ENCODE results near the gene SVEP1. TPM values are rescaled to one million over a fixed set of nuclear protein-coding genes. Genes with fewer than 3 reads are reported as not detected.
A peak's percentile ranks its signal among the peaks of the same experiment; 100 is the strongest.

SVEP1 gene
- total and polyA plus RNA-seq, 4 donors = 3.3 to 38.9 (median 19.6) TPM

DNA sequence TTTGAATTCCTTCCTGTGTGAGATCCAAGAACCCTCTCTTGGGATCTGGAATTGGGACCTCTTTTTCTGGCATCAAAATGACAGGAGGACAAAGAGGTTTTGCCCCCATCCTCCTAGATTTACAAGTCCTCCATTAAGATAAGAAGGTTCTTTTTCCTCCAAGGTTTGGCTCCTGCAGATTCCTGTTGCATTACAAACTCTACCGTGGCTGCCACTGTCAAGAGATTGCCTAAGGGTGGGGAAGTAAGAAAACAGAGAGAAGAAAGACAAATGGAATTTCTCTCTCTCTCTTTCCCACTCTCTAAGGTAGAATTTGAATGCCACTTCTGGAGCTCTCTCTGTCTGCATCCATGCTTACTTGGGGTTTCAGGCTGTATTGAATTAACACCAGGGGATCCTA, 12.0 kb upstream of the SVEP1 start:
- 19 to 35% methylated on average over 1 of the region's 1 CpG for WGBS, 2 donors
- Histone ChIP-seq H3K27ac (ENCODE audit: low read depth in 1 of 2, low read length in 1 of 2) (no peak overlapping the region), H3K9ac (ENCODE audit: insufficient read depth in 1 of 2, low read length in 2 of 2) (no peak overlapping the region), H3K36me3 (ENCODE audit: control insufficient read depth in 4 of 4, insufficient read depth in 4 of 4, low read length in 4 of 4) (no peaks in the 10 kb centered on the region), H3K4me1 (ENCODE audit: control insufficient read depth in 5 of 5, insufficient read depth in 5 of 5, low read length in 5 of 5) (no peaks in the 10 kb centered on the region), H3K27me3 (ENCODE audit: control insufficient read depth in 3 of 3, insufficient read depth in 3 of 3, low read length in 2 of 3) (no peaks in the 10 kb centered on the region), H3K9me3 (ENCODE audit: control insufficient read depth in 4 of 4, insufficient read depth in 3 of 4, low read length in 3 of 4) (no peaks in the 10 kb centered on the region), H3K4me3 (no peak overlapping the region)
- DNase-seq (no peak), ATAC-seq (ENCODE audit: insufficient read depth, low FRiP score) (no peak)
- TF ChIP-seq, protein P1, sequence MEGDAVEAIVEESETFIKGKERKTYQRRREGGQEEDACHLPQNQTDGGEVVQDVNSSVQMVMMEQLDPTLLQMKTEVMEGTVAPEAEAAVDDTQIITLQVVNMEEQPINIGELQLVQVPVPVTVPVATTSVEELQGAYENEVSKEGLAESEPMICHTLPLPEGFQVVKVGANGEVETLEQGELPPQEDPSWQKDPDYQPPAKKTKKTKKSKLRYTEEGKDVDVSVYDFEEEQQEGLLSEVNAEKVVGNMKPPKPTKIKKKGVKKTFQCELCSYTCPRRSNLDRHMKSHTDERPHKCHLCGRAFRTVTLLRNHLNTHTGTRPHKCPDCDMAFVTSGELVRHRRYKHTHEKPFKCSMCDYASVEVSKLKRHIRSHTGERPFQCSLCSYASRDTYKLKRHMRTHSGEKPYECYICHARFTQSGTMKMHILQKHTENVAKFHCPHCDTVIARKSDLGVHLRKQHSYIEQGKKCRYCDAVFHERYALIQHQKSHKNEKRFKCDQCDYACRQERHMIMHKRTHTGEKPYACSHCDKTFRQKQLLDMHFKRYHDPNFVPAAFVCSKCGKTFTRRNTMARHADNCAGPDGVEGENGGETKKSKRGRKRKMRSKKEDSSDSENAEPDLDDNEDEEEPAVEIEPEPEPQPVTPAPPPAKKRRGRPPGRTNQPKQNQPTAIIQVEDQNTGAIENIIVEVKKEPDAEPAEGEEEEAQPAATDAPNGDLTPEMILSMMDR (IDR thresholded peaks at IDR 0.05; ENCODE audit: control extremely low read depth, extremely low read depth) = no peak

DNA sequence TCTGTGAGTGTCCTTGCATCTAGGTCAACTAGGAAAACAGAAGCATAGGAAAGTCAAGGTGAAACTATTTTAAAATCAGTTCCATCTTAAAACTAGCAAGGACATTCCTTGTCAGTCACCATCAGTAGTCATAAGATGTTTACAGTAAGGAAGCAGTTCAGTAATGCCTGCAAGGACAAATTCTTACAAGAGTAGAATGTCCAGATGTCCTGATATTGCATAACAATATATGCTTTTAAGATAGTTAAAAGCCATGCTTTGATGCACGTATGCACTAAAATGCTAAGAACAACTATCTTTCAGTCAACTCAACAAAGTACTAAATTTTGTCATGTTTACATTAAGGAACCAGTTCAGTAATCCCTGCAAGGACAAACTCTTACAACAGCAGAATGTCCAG, 11.3 kb upstream of the SVEP1 start:
- H3K4me3 ChIP-seq = no peak overlapping the region
- H3K36me3 ChIP-seq (ENCODE audit: control insufficient read depth in 4 of 4, insufficient read depth in 4 of 4, low read length in 4 of 4) = no peaks in the 10 kb centered on the region
- no peak overlapping the region for H3K9ac ChIP-seq (ENCODE audit: insufficient read depth in 1 of 2, low read length in 2 of 2)
- no peaks in the 10 kb centered on the region for H3K27me3 ChIP-seq (ENCODE audit: control insufficient read depth in 3 of 3, insufficient read depth in 3 of 3, low read length in 2 of 3)
- H3K27ac ChIP-seq (ENCODE audit: low read depth in 1 of 2, low read length in 1 of 2) = no peak overlapping the region
- TF ChIP-seq, protein P1 (IDR thresholded peaks at IDR 0.05; ENCODE audit: control extremely low read depth, extremely low read depth) = no peak
- DNase-seq (no peak), ATAC-seq (ENCODE audit: insufficient read depth, low FRiP score) (no peak)
- H3K4me1 ChIP-seq (ENCODE audit: control insufficient read depth in 5 of 5, insufficient read depth in 5 of 5, low read length in 5 of 5) = no peaks in the 10 kb centered on the region
- no peaks in the 10 kb centered on the region for H3K9me3 ChIP-seq (ENCODE audit: control insufficient read depth in 4 of 4, insufficient read depth in 3 of 4, low read length in 3 of 4)
- WGBS, 2 donors = 88% methylated on average over 1 of the region's 1 CpG

DNA sequence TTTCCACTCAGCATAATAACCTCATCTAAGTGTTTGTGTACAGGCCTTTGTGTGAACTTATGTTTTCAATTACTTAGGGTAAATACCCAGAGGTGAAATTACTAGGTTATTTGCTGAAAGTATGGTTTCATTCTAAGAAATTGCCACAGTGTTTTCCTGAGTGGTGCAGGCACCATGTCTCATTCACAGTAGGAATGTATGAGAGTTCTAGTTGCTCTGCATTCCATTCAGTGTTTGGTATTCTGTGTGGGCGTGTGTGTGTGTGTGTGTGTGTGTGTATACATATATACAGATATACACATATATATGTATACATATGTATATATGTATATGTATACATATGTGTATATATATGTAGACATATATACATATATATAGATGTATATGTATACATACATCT, 8.8 kb upstream of the SVEP1 start:
- Histone ChIP-seq H3K9ac (ENCODE audit: insufficient read depth in 1 of 2, low read length in 2 of 2) (no peak overlapping the region), H3K36me3 (ENCODE audit: control insufficient read depth in 4 of 4, insufficient read depth in 4 of 4, low read length in 4 of 4) (no peaks in the 10 kb centered on the region), H3K4me1 (ENCODE audit: control insufficient read depth in 5 of 5, insufficient read depth in 5 of 5, low read length in 5 of 5) (peaks cover 0 to under 1% (median 0%) of the 10 kb centered on the region in 5 donors), H3K27me3 (ENCODE audit: control insufficient read depth in 3 of 3, insufficient read depth in 3 of 3, low read length in 2 of 3) (no peaks in the 10 kb centered on the region), H3K4me3 (no peak overlapping the region), H3K9me3 (ENCODE audit: control insufficient read depth in 4 of 4, insufficient read depth in 3 of 4, low read length in 3 of 4) (no peaks in the 10 kb centered on the region), H3K27ac (ENCODE audit: low read depth in 1 of 2, low read length in 1 of 2) (no peak overlapping the region)
- DNase-seq = no peak
- TF ChIP-seq, protein P1 (IDR thresholded peaks at IDR 0.05; ENCODE audit: control extremely low read depth, extremely low read depth) = no peak
- no peak for ATAC-seq (ENCODE audit: insufficient read depth, low FRiP score)
- WGBS, 2 donors = 65 to 85% methylated on average over 1 of the region's 1 CpG

DNA sequence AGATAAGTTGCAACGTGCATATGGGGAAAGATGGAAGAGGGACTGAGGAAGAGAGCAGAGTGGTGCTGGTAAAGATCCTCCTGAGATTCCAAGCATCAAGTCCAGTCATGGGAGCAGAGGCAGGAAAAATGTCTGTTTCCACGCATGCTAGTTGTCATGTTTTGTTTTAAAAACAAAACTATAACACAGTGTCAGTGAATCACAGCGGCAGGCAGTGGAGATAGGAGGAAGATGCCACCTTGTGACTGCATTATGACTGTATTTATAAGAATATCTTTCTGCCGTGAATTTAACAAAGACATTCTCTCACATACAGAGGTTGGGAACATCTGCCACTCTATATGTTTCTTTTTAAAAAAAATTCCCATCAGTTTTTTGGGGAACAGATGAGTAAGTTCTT, 3.7 kb upstream of the SVEP1 start:
- Histone ChIP-seq H3K27ac (ENCODE audit: low read depth in 1 of 2, low read length in 1 of 2) (no peak overlapping the region), H3K4me3 (no peak overlapping the region), H3K9ac (ENCODE audit: insufficient read depth in 1 of 2, low read length in 2 of 2) (no peak overlapping the region), H3K36me3 (ENCODE audit: control insufficient read depth in 4 of 4, insufficient read depth in 4 of 4, low read length in 4 of 4) (no peaks in the 10 kb centered on the region), H3K4me1 (ENCODE audit: control insufficient read depth in 5 of 5, insufficient read depth in 5 of 5, low read length in 5 of 5) (peaks cover 0 to 13% (median 5%) of the 10 kb centered on the region in 5 donors), H3K9me3 (ENCODE audit: control insufficient read depth in 4 of 4, insufficient read depth in 3 of 4, low read length in 3 of 4) (peaks cover 0 to 2% (median 0%) of the 10 kb centered on the region in 4 donors), H3K27me3 (ENCODE audit: control insufficient read depth in 3 of 3, insufficient read depth in 3 of 3, low read length in 2 of 3) (peaks cover 0 to 19% (median 2%) of the 10 kb centered on the region in 3 donors)
- WGBS, 2 donors = 53 to 69% methylated on average over 4 of the region's 4 CpGs
- no peak for ATAC-seq (ENCODE audit: insufficient read depth, low FRiP score)
- DNase-seq = peak; percentile 40 to 77 (median 69)
- TF ChIP-seq, protein P1 (IDR thresholded peaks at IDR 0.05; ENCODE audit: control extremely low read depth, extremely low read depth) = no peak

Data from lung (tissue), 12 donors.